KOPT-K1 (cell line): ENCODE data around the gene LMTK2.

Experiments
- H3K27ac ChIP-seq: fragments of 200-600 bp; sonication (generic); 2 replicates; pipeline ENCODE4 v1.5.1; 2016; ENCODE audit warnings: antibody characterized with exemption, mild to moderate bottlenecking, low read depth, low read length; ENCODE audit not compliant: poor library complexity, severe bottlenecking
- H3K36me3 ChIP-seq: fragments of 200-600 bp; sonication (generic); 2 replicates; pipeline ENCODE4 v1.5.1; 2017; ENCODE audit warnings: antibody characterized with exemption, mild to moderate bottlenecking, low read length, moderate library complexity; ENCODE audit not compliant: insufficient read depth
- H3K9me3 ChIP-seq: fragments of 200-600 bp; sonication (generic); 2 replicates; pipeline ENCODE4 v1.5.1; 2017; ENCODE audit warnings: antibody characterized with exemption, low read length, mild to moderate bottlenecking; ENCODE audit not compliant: insufficient read depth, poor library complexity, severe bottlenecking

Gene LMTK2

GRCh38 chr7:98088109-98088508 lies 18.6 kb upstream of the LMTK2 start:
- Histone ChIP-seq H3K9me3 (no peaks in the 10 kb centered on the region), H3K27ac (no peak overlapping the region), H3K36me3 (no peaks in the 10 kb centered on the region)

DNA sequence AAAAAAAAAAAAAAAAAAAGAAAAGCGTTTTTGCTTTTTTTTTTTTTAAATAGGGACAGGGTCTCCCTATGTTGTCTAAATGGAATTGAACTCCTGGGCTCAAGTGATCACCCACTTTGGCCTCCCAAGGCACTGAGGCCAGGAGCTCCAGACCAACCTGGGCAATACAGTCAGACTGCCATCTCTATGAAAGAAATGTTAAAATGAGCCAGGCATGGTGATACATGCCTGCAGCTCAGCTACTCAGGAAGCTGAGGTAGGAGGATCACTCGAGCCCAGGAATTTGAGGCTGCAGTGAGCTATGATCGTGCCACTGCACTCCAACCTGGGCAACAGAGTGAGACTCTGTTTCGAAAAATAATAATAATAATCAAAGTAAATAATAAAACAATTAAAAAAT lies 16.5 kb upstream of the LMTK2 start:
- H3K27ac ChIP-seq: no peak overlapping the region
- H3K9me3 ChIP-seq: no peaks in the 10 kb centered on the region
- no peaks in the 10 kb centered on the region for H3K36me3 ChIP-seq

GRCh38 chr7:98091061-98091460 lies 15.6 kb upstream of the LMTK2 start:
- H3K27ac ChIP-seq: no peak overlapping the region
- no peaks in the 10 kb centered on the region for H3K9me3 ChIP-seq
- no peaks in the 10 kb centered on the region for H3K36me3 ChIP-seq

GRCh38 chr7:98091523-98091922 lies 15.1 kb upstream of the LMTK2 start:
- no peak overlapping the region for H3K27ac ChIP-seq
- no peaks in the 10 kb centered on the region for H3K36me3 ChIP-seq

GRCh38 chr7:98097042-98097645 lies 9.5 kb upstream of the LMTK2 start:
- peaks cover 40% of the 10 kb centered on the region for H3K9me3 ChIP-seq
- H3K36me3 ChIP-seq: no peaks in the 10 kb centered on the region
- H3K27ac ChIP-seq: no peak overlapping the region

More at GRCh38 chr7:98091523-98091922, 15.1 kb upstream of the LMTK2 start:
- no peaks in the 10 kb centered on the region for H3K9me3 ChIP-seq

GRCh38 chr7:98100088-98100487 lies 6.6 kb upstream of the LMTK2 start:
- Histone ChIP-seq H3K27ac (no peak overlapping the region), H3K9me3 (peaks cover 44% of the 10 kb centered on the region), H3K36me3 (no peaks in the 10 kb centered on the region)

GRCh38 chr7:98102170-98102569 lies 4.5 kb upstream of the LMTK2 start:
- Histone ChIP-seq H3K27ac (no peak overlapping the region), H3K36me3 (no peaks in the 10 kb centered on the region), H3K9me3 (peaks cover 38% of the 10 kb centered on the region)

GRCh38 chr7:98105942-98106544 lies 619 bp upstream of the LMTK2 start:
- H3K27ac ChIP-seq: no peak overlapping the region
- no peaks in the 10 kb centered on the region for H3K36me3 ChIP-seq
- peaks cover 13% of the 10 kb centered on the region for H3K9me3 ChIP-seq

GRCh38 chr7:98107313-98107721 lies 655 bp downstream of the LMTK2 start:
- Histone ChIP-seq H3K9me3 (peaks cover 2% of the 10 kb centered on the region), H3K27ac (peak overlapping the region; percentile 61), H3K36me3 (no peaks in the 10 kb centered on the region)

GRCh38 chr7:98110249-98111022 lies 3.8 kb downstream of the LMTK2 start:
- Histone ChIP-seq H3K27ac (no peak overlapping the region), H3K36me3 (no peaks in the 10 kb centered on the region), H3K9me3 (no peaks in the 10 kb centered on the region)

DNA sequence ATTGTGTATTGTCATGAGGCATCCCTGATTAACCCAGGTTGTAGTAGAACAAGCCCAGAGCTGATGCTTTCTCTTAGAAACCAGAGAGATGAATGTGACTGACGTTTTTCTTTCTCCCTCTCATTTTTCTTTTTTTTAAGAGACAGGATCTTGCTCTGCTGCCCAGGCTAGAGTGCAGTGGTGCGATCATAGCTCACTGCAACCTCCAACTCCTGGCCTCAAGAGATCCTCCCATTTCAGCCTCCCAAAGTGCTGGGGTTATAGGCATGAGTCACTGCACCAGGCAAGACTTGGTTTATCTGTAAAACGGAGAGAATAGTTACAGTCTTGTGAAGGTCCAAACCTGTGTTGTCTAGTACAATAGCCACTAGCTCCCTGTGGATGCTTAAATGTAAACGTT lies 5.4 kb downstream of the LMTK2 start:
- Histone ChIP-seq H3K27ac (no peak overlapping the region), H3K36me3 (no peaks in the 10 kb centered on the region), H3K9me3 (no peaks in the 10 kb centered on the region)

DNA sequence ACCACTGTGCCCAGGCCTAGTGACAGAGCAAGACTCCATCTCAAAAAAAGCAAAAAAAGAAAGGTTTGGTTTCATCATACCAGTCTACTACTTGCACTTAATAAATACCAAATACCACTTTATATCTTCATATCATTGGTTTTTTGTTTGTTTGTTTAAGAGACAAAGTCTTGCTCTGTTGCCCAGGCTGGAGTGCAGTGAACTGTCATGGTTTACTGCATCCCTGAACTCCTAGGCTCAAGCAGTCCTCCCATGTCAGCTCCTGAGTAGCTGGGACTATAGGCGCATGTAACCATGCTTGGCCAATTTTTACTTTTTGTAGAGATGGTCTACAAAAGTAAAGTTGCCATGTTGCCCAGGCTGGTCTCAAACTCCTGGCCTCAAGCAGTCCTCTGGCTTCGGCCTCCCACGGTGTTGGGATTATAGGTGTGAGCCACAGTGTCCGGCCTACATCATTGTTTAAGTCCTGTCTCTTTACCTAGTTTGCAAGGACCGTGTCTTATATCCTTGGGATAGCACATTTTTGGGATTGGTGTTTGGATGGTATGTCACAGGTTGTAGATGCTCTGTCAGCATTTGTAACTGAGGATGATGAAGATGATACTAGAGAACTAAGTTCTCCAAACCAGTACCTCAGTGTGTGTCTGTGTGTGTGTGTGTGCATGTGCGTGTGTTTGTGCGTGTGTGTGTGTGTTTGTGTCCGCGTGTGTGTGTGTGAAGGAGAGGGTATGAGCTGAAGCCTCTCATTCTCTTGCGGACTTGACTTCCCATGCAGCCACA lies 9.3 kb downstream of the LMTK2 start:
- H3K9me3 ChIP-seq: no peaks in the 10 kb centered on the region
- no peaks in the 10 kb centered on the region for H3K36me3 ChIP-seq
- H3K27ac ChIP-seq: no peak overlapping the region

- no peaks in the 10 kb centered on the region for H3K36me3 ChIP-seq
- no peak overlapping the region for H3K27ac ChIP-seq
- H3K9me3 ChIP-seq: no peaks in the 10 kb centered on the region
Measured at GRCh38 chr7:98116656-98117461, 10.2 kb downstream of the LMTK2 start.

GRCh38 chr7:98119256-98119918 lies 12.7 kb downstream of the LMTK2 start:
- H3K9me3 ChIP-seq: no peaks in the 10 kb centered on the region
- no peaks in the 10 kb centered on the region for H3K36me3 ChIP-seq
- no peak overlapping the region for H3K27ac ChIP-seq
